K562 (cell line): ENCODE results near the gene DCP1B. TPM values are rescaled to one million over a fixed set of nuclear protein-coding genes. Genes with fewer than 3 reads are reported as not detected.

Source experiments
- ATAC-seq: fragments of 200-7000 bp; cut with Tn5 transposase; 3 replicates; pipeline ENCODE4 v1.9.1; 2020; ENCODE audit warnings: moderate library complexity
- BruUV-seq: library from RNA; stranded (reverse); fragments of 400-500 nt; replicated peaks from 2 replicates; lab custom pipeline; 2021; lab: Mats Ljungman, UMichigan
- CTCF ChIA-PET: fragments of 300-600 bp; formaldehyde crosslinking; extraction: SDS; loops from one replicate; lab custom pipeline; 2021; ENCODE audit warnings: low intra/inter-chr PET ratio; lab: Yijun Ruan, JAX
- POLR2A ChIA-PET: fragments of 300-600, 350-650 bp; sonication (Branson Sonifier 250); formaldehyde crosslinking; extraction: SDS; loops from one replicate; lab custom pipeline; 2021; ENCODE audit warnings: antibody characterized with exemption, inconsistent platforms; lab: Yijun Ruan, JAX
- DNase-seq, 4 experiments: peaks; one replicate each; pipeline versions ENCODE4 v3.0.0 to v3.0.0-alpha.2; 2011 to 2018; ENCODE audit warnings: low spot score in 3 of 4, mixed read lengths in 3 of 4; ENCODE audit errors: extremely low read depth in 1 of 4
- FAIRE-seq: peaks from 2 replicates; lab custom pipeline; 2011; peaks lifted over from hg19 to GRCh38; lab: Jason Lieb, UNC
- H2AFZ ChIP-seq: 2 replicates; pipeline ENCODE4 v1.6.0; 2011; ENCODE audit warnings: low read depth, low read length, control low read depth, inconsistent platforms
- H3K27ac ChIP-seq: fragments of 200-600 bp; 3 replicates; pipeline ENCODE4 v1.8.0; 2011; ENCODE audit warnings: low read depth, mild to moderate bottlenecking, control low read depth, inconsistent platforms, low read length, moderate library complexity, mixed read lengths; ENCODE audit errors: extremely low read depth
- H3K27me3 ChIP-seq, 2 experiments: fragments of 300-600 bp in 1 of 2; 2 replicates in 1 of 2; 3 replicates in 1 of 2; pipeline versions ENCODE4 v1.6.0 to v1.8.0; 2011; ENCODE audit warnings: inconsistent platforms in 2 of 2, low read length in 2 of 2, mild to moderate bottlenecking in 1 of 2, mixed read lengths in 1 of 2, moderate library complexity in 1 of 2; ENCODE audit not compliant: control insufficient read depth in 2 of 2, insufficient read depth in 2 of 2
- H3K36me3 ChIP-seq: fragments of 300-600 bp; 3 replicates; pipeline ENCODE4 v1.8.0; 2011; ENCODE audit warnings: mild to moderate bottlenecking, low read length, inconsistent platforms; ENCODE audit not compliant: control insufficient read depth, insufficient read depth
- H3K4me1 ChIP-seq, 2 experiments: fragments of 200-600 bp in 1 of 2; replicated peaks in 1 of 2; 2 replicates in 1 of 2; 3 replicates in 1 of 2; pipeline versions ENCODE4 v1.5.1 to v1.8.0; 2011; ENCODE audit warnings: inconsistent platforms in 2 of 2, low read length in 2 of 2, mild to moderate bottlenecking in 1 of 2, mixed read lengths in 1 of 2, moderate library complexity in 1 of 2; ENCODE audit not compliant: control insufficient read depth in 2 of 2, insufficient read depth in 2 of 2
- H3K4me2 ChIP-seq: 2 replicates; pipeline ENCODE4 v1.6.1; 2011; ENCODE audit warnings: low read length, control low read depth, inconsistent platforms, mixed read lengths; ENCODE audit not compliant: insufficient read depth
- H3K4me3 ChIP-seq: fragments of 200-600 bp; sonication (generic), shearing (Covaris generic); 2 replicates; pipeline ENCODE4 v1.5.1; 2016; ENCODE audit warnings: control low read depth, inconsistent platforms
- H3K79me2 ChIP-seq: fragments of 200-600 bp; 3 replicates; pipeline ENCODE4 v1.8.0; 2011; ENCODE audit warnings: low read length, inconsistent platforms; ENCODE audit not compliant: control insufficient read depth, insufficient read depth
- H3K9ac ChIP-seq, 2 experiments: 2 replicates each; pipeline versions ENCODE4 v1.6.0 to v1.6.1; 2011; ENCODE audit warnings: low read depth in 2 of 2, low read length in 2 of 2, control low read depth in 1 of 2, inconsistent platforms in 1 of 2, mild to moderate bottlenecking in 1 of 2, mixed read lengths in 1 of 2; ENCODE audit not compliant: insufficient read depth in 1 of 2
- H3K9me1 ChIP-seq: one replicate; pipeline ENCODE4 v1.6.0; 2011; ENCODE audit warnings: inconsistent platforms, mild to moderate bottlenecking, low read length, moderate library complexity; ENCODE audit not compliant: control insufficient read depth, insufficient read depth
- H3K9me3 ChIP-seq: replicated peaks from 2 replicates; pipeline ENCODE4 v1.5.1; 2011; ENCODE audit warnings: low read depth, low read length, inconsistent platforms; ENCODE audit not compliant: control insufficient read depth, insufficient read depth
- H4K20me1 ChIP-seq: replicated peaks from 2 replicates; pipeline ENCODE4 v1.6.1; 2011; ENCODE audit warnings: low read length, inconsistent platforms, mixed read lengths; ENCODE audit not compliant: control insufficient read depth, insufficient read depth
- CBFA2T3 ChIP-seq: fragments of 450-650 bp; IDR thresholded peaks from 2 replicates; pipeline ENCODE4 v1.6.1; 2017
- FOXP1 ChIP-seq: sonication (generic); formaldehyde crosslinking; IDR thresholded peaks from 2 replicates; pipeline ENCODE4 v1.8.0; 2022; ENCODE audit warnings: mild to moderate bottlenecking, missing genetic modification reagents
- GABPA ChIP-seq: fragments of 200-800 bp; sonication (Bioruptor generic); conservative IDR thresholded peaks from 2 replicates; pipeline ENCODE4 v1.6.1; 2016; ENCODE audit warnings: low read depth, missing genetic modification characterization, missing compliant biosample characterization
- GTF2E2 ChIP-seq: fragments of 200-800 bp; sonication (Bioruptor generic); IDR thresholded peaks from 2 replicates; pipeline ENCODE4 v1.6.1; 2016; ENCODE audit warnings: missing genetic modification characterization, missing compliant biosample characterization
- MEIS2 ChIP-seq: fragments of 450-650 bp; IDR thresholded peaks from 2 replicates; pipeline ENCODE4 v1.6.1; 2014; ENCODE audit warnings: mild to moderate bottlenecking; ENCODE audit not compliant: partially characterized antibody
- NFXL1 ChIP-seq: fragments of 450-650 bp; formaldehyde crosslinking; IDR thresholded peaks from 2 replicates; pipeline ENCODE4 v1.4.0; 2021; ENCODE audit warnings: mild to moderate bottlenecking
- SMARCB1 ChIP-seq: IDR thresholded peaks from 2 replicates; pipeline ENCODE4 v1.6.1; 2011; ENCODE audit warnings: improper control_type of control experiment, low read depth; ENCODE audit not compliant: insufficient read length
- SPI1 ChIP-seq: IDR thresholded peaks from 2 replicates; pipeline ENCODE4 v1.6.1; 2011; ENCODE audit warnings: low read depth, low read length, control low read depth, borderline replicate concordance
- TEAD4 ChIP-seq, 2 experiments: sonication (generic) in 1 of 2; formaldehyde crosslinking in 1 of 2; IDR thresholded peaks; 2 replicates each; pipeline versions ENCODE4 v1.6.1 to v1.8.0; 2012 to 2022; ENCODE audit warnings: borderline replicate concordance in 1 of 2, inconsistent platforms in 1 of 2, low read length in 1 of 2, mild to moderate bottlenecking in 1 of 2, missing genetic modification reagents in 1 of 2
- TFAP4 ChIP-seq: sonication (generic); formaldehyde crosslinking; IDR thresholded peaks from 2 replicates; pipeline ENCODE4 v1.8.0; 2022; ENCODE audit warnings: missing genetic modification reagents, mild to moderate bottlenecking, moderate library complexity, borderline replicate concordance
- ZBTB43 ChIP-seq: sonication (generic); formaldehyde crosslinking; IDR thresholded peaks from 2 replicates; pipeline ENCODE4 v1.8.0; 2023; ENCODE audit warnings: mild to moderate bottlenecking, missing genetic modification reagents
- ZNF146 ChIP-seq: IDR thresholded peaks from one replicate; pipeline ENCODE4 v1.6.1; 2018; ENCODE audit warnings: missing compliant biosample characterization; ENCODE audit not compliant: unreplicated experiment
- ZNF184 ChIP-seq: sonication (generic); formaldehyde crosslinking; IDR thresholded peaks from 2 replicates; pipeline ENCODE4 v1.5.0; 2020; ENCODE audit warnings: missing genetic modification reagents
- ZNF780A ChIP-seq: fragments of 250-450 bp; sonication (Bioruptor Pico); IDR thresholded peaks from 2 replicates; pipeline ENCODE4 v1.5.0; 2021; ENCODE audit warnings: mild to moderate bottlenecking
- WGBS: fragments of 100-300 bp; shearing (Covaris generic); methylation state at CpG from one replicate; pipeline ENCODE4 v1.1.6; 2016; ENCODE audit warnings: low coverage, mixed read lengths; ENCODE audit not compliant: insufficient coverage; ENCODE audit errors: missing lambda C conversion rate; 5-methylcytosine and 5-hydroxymethylcytosine counted together
- in situ Hi-C: fragments of 300-500 bp; cut with MboI; formaldehyde crosslinking; loops from 4 replicates; pipeline ENCODE4 v1.15.0; 2018; ENCODE audit warnings: inconsistent platforms, mixed read lengths
- intact Hi-C: fragments of 100-400 bp; cut with micrococcal nuclease; formaldehyde crosslinking; loops from 2 replicates; pipeline ENCODE4 v1.14.2; 2022
- polyA plus RNA-seq, 8 experiments: library from polyadenylated mRNA; depleted of rRNA in 4 of 8; stranded (reverse) in 5 of 8; unstranded in 3 of 8; fragments of >200 nt; fragmentation: Nextera tagmentation in 2 of 8; fragmentation: Illumina TruSeq in 1 of 8; extraction: Ambion mirVana in 2 of 8; extraction: Trizol in 1 of 8; gene quantifications; 2 replicates each; pipeline versions ENCODE4 v1.2.1 to v1.2.3, GENCODE V29; 2011 to 2014; ENCODE audit warnings: inconsistent platforms in 1 of 8, missing spikeins in 1 of 8
- total RNA-seq, 7 experiments: library from RNA; depleted of rRNA in 6 of 7; stranded (reverse); fragments of >200 nt in 6 of 7; fragmentation: Illumina TruSeq in 2 of 7; extraction: Trizol in 2 of 7; gene quantifications; 2 replicates each; pipeline versions ENCODE4 v1.2.1 to v1.2.3, GENCODE V29; 2011 to 2021; ENCODE audit warnings: low replicate concordance in 1 of 7
- TF ChIP-seq, protein P1 (sequence below): fragments of 200-800 bp; sonication (Bioruptor generic); IDR thresholded peaks from 2 replicates; pipeline ENCODE4 v1.6.1; 2017; ENCODE audit warnings: missing genetic modification characterization, missing compliant biosample characterization
- TF ChIP-seq, protein P2 (sequence below): fragments of 250-450 bp; sonication (Bioruptor Pico); IDR thresholded peaks from 2 replicates; pipeline ENCODE4 v1.8.0; 2022; ENCODE audit warnings: inconsistent platforms, mild to moderate bottlenecking, moderate library complexity, borderline replicate concordance

Gene DCP1B
- total and polyA plus RNA-seq, 9 of the 15 experiments (the other 6 are each of a cell fraction or from before 2014, with no cell fraction given): 0.83 to 7.3 (median 3.4) TPM

GRCh38 chr12:1915082-1915968 lies 88.9 kb downstream of the DCP1B start:
- DNase-seq (peak; percentile 39 to 48 (median 42)), ATAC-seq (peak; percentile 41), FAIRE-seq (peak; percentile 15)
- H3K4me1 ChIP-seq: peaks cover 36 to 39% of the 10 kb centered on the region in 2 experiments
- H3K4me2 ChIP-seq: no peak overlapping the region
- peak overlapping the region; percentile 81 for H2AFZ ChIP-seq
- BruUV-seq: no TSS peak
- 61% methylated on average over 15 of the region's 18 CpGs for WGBS
- in situ Hi-C loops: no loop called here
- no peak overlapping the region for H3K4me3 ChIP-seq
- no peaks in the 10 kb centered on the region for H4K20me1 ChIP-seq
- H3K9me1 ChIP-seq: no peaks in the 10 kb centered on the region
- intact Hi-C loops: loop anchor here (10.0 kb wide), 1 partner anchor 101 kb away; no protein-coding TSS in a partner anchor
- no peaks in the 10 kb centered on the region for H3K79me2 ChIP-seq
- H3K27ac ChIP-seq: no peak overlapping the region
- no peak overlapping the region for H3K9ac ChIP-seq
- H3K36me3 ChIP-seq: no peaks in the 10 kb centered on the region
- H3K9me3 ChIP-seq: no peaks in the 10 kb centered on the region
- H3K27me3 ChIP-seq: no peaks in the 10 kb centered on the region
- ChIA-PET POLR2A (interaction anchor here (0.6 kb wide), 1 partner anchor 310 kb away, joined by 3 read pairs; no protein-coding TSS in a partner anchor), CTCF (no interaction called here)
- TF ChIP-seq MEIS2 (peak; percentile 33), TEAD4 (IDR thresholded peaks at IDR 0.05; ENCODE audit: low read length) (peak; percentile 51; the same call in 1 of the 2 replicates), TEAD4 (CRISPR knock-in tag; IDR thresholded peaks at IDR 0.05; ENCODE audit: borderline replicate concordance) (no peak), TFAP4 (peak; percentile 54; the same call in 1 of the 2 replicates), ZNF184 (CRISPR knock-in tag) (no peak), SMARCB1 (no peak), GTF2E2 (tag) (no peak), ZNF146 (CRISPR knock-in tag) (no peak), CBFA2T3 (peak; percentile 61), SPI1 (no peak), NFXL1 (CRISPR knock-in tag) (no peak), ZNF780A (no peak), ZBTB43 (CRISPR knock-in tag) (no peak), GABPA (tag) (peak; percentile 47), FOXP1 (no peak)
- TF ChIP-seq, protein P1, sequence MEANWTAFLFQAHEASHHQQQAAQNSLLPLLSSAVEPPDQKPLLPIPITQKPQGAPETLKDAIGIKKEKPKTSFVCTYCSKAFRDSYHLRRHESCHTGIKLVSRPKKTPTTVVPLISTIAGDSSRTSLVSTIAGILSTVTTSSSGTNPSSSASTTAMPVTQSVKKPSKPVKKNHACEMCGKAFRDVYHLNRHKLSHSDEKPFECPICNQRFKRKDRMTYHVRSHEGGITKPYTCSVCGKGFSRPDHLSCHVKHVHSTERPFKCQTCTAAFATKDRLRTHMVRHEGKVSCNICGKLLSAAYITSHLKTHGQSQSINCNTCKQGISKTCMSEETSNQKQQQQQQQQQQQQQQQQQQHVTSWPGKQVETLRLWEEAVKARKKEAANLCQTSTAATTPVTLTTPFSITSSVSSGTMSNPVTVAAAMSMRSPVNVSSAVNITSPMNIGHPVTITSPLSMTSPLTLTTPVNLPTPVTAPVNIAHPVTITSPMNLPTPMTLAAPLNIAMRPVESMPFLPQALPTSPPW: peak; percentile 39; the same call in 1 of the 2 replicates
- TF ChIP-seq, protein P2, sequence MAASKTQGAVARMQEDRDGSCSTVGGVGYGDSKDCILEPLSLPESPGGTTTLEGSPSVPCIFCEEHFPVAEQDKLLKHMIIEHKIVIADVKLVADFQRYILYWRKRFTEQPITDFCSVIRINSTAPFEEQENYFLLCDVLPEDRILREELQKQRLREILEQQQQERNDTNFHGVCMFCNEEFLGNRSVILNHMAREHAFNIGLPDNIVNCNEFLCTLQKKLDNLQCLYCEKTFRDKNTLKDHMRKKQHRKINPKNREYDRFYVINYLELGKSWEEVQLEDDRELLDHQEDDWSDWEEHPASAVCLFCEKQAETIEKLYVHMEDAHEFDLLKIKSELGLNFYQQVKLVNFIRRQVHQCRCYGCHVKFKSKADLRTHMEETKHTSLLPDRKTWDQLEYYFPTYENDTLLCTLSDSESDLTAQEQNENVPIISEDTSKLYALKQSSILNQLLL (CRISPR knock-in tag): no peak
